Measurements from ENCODE around the gene SLC35A5.
"Not testable (repeated sequence)": the region's sequence is repeated elsewhere in the genome, so short reads cannot be mapped to it uniquely, and the experiment has no call there.

DNA sequence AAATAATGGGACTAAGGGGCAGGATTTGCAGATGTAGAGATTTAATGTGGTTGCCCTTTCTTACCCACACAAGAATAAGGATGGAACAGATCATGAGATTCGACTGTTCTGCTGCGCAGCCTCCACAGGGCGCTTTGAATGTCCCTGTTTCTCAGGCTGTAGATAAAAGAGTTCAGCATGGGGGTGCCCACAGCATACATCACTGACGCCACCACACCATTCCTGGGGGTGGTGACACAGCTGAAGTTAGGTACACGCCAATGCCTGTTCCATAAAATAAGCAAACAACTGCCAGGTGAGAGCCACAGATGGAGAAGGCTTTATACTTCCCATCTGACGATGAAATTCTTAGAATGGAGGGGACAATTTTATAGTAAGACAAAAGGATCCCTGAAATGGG, 37.7 kb upstream of the SLC35A5 start:
- TF ChIP-seq, protein P1, sequence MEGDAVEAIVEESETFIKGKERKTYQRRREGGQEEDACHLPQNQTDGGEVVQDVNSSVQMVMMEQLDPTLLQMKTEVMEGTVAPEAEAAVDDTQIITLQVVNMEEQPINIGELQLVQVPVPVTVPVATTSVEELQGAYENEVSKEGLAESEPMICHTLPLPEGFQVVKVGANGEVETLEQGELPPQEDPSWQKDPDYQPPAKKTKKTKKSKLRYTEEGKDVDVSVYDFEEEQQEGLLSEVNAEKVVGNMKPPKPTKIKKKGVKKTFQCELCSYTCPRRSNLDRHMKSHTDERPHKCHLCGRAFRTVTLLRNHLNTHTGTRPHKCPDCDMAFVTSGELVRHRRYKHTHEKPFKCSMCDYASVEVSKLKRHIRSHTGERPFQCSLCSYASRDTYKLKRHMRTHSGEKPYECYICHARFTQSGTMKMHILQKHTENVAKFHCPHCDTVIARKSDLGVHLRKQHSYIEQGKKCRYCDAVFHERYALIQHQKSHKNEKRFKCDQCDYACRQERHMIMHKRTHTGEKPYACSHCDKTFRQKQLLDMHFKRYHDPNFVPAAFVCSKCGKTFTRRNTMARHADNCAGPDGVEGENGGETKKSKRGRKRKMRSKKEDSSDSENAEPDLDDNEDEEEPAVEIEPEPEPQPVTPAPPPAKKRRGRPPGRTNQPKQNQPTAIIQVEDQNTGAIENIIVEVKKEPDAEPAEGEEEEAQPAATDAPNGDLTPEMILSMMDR (IDR thresholded peaks at IDR 0.05), result not testable (repeated sequence)
- TF ChIP-seq POLR2A (IDR thresholded peaks at IDR 0.05), result not testable (repeated sequence)
